GM19395 (cell line): Measurements from ENCODE around the gene PIK3C2G.

Experiments
- ATAC-seq: cut with Tn5 transposase; IDR thresholded peaks from one replicate; pipeline ENCODE4 v1.9.1; 2021; ENCODE audit warnings: mild to moderate bottlenecking, moderate library complexity; ENCODE audit not compliant: unreplicated experiment

Gene PIK3C2G

GRCh38 chr12:18629445-18629844 is 368.1 kb downstream of the PIK3C2G start:
- ATAC-seq: no peak

GRCh38 chr12:18629916-18630315 is 368.6 kb downstream of the PIK3C2G start:
- ATAC-seq: no peak

GRCh38 chr12:18631339-18631738 is 370.0 kb downstream of the PIK3C2G start:
- ATAC-seq: no peak

GRCh38 chr12:18632848-18633247 is 371.5 kb downstream of the PIK3C2G start:
- ATAC-seq: no peak

GRCh38 chr12:18634382-18634781 is 373.1 kb downstream of the PIK3C2G start:
- ATAC-seq: no peak

- no peak for ATAC-seq
Observed at GRCh38 chr12:18640321-18640955, 379.1 kb downstream of the PIK3C2G start.

- ATAC-seq: no peak
Observed at GRCh38 chr12:18643681-18644080, 382.4 kb downstream of the PIK3C2G start.

- ATAC-seq: no peak
Observed at GRCh38 chr12:18644564-18644963, 383.2 kb downstream of the PIK3C2G start.

- ATAC-seq: no peak
Observed at GRCh38 chr12:18646286-18646890, 385.1 kb downstream of the PIK3C2G start.

- no peak for ATAC-seq
Observed at GRCh38 chr12:18651525-18651924, 390.2 kb downstream of the PIK3C2G start.

GRCh38 chr12:18652596-18652995 is 391.3 kb downstream of the PIK3C2G start:
- no peak for ATAC-seq

- ATAC-seq: no peak
Observed at GRCh38 chr12:18653465-18653864, 392.1 kb downstream of the PIK3C2G start.

GRCh38 chr12:18655351-18655750 is 394.0 kb downstream of the PIK3C2G start:
- no peak for ATAC-seq

- ATAC-seq: no peak
Observed at GRCh38 chr12:18658179-18658578, 396.9 kb downstream of the PIK3C2G start.

- no peak for ATAC-seq
Observed at GRCh38 chr12:18658829-18659228, 397.5 kb downstream of the PIK3C2G start.

- ATAC-seq: no peak
Observed at GRCh38 chr12:18676141-18676540, 414.8 kb downstream of the PIK3C2G start.

- ATAC-seq: no peak
Observed at GRCh38 chr12:18676996-18677588, 415.8 kb downstream of the PIK3C2G start.

GRCh38 chr12:18681818-18682217 is 420.5 kb downstream of the PIK3C2G start:
- no peak for ATAC-seq

- ATAC-seq: no peak
Observed at GRCh38 chr12:18683327-18684013, 422.2 kb downstream of the PIK3C2G start.

GRCh38 chr12:18684430-18684829 is 423.1 kb downstream of the PIK3C2G start:
- no peak for ATAC-seq

- ATAC-seq: no peak
Observed at GRCh38 chr12:18689771-18690170, 428.5 kb downstream of the PIK3C2G start.

- ATAC-seq: no peak
Observed at GRCh38 chr12:18690653-18691052, 429.3 kb downstream of the PIK3C2G start.
